Right kidney (tissue), 9 donors: ENCODE data around the gene HTR3D.
"Not testable (repeated sequence)": the region's sequence is repeated elsewhere in the genome, so short reads cannot be mapped to it uniquely, and the experiment has no call there.

Experiments used
- DNase-seq: peaks from one replicate; pipeline ENCODE4 v3.0.0-alpha.2; 2016
- long read RNA-seq, 8 donors: transcript quantifications; one replicate each; lab custom pipeline, GENCODE V29; 2026

HTR3D gene, protein sequence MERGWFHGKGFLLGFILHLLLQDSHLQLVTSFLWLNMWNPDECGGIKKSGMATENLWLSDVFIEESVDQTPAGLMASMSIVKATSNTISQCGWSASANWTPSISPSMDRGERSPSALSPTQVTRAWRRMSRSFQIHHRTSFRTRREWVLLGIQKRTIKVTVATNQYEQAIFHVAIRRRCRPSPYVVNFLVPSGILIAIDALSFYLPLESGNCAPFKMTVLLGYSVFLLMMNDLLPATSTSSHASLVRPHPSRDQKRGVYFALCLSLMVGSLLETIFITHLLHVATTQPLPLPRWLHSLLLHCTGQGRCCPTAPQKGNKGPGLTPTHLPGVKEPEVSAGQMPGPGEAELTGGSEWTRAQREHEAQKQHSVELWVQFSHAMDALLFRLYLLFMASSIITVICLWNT
- long read RNA-seq, donor 1: 0 reads
- long read RNA-seq, donor 2: 0 reads
- long read RNA-seq, donor 3: 0 reads
- long read RNA-seq, donor 4: 0 reads
- long read RNA-seq, donor 5: 0 reads
- long read RNA-seq, donor 6: 0 reads
- long read RNA-seq, donor 7: 0 reads
- long read RNA-seq, donor 8: 0 reads

DNA sequence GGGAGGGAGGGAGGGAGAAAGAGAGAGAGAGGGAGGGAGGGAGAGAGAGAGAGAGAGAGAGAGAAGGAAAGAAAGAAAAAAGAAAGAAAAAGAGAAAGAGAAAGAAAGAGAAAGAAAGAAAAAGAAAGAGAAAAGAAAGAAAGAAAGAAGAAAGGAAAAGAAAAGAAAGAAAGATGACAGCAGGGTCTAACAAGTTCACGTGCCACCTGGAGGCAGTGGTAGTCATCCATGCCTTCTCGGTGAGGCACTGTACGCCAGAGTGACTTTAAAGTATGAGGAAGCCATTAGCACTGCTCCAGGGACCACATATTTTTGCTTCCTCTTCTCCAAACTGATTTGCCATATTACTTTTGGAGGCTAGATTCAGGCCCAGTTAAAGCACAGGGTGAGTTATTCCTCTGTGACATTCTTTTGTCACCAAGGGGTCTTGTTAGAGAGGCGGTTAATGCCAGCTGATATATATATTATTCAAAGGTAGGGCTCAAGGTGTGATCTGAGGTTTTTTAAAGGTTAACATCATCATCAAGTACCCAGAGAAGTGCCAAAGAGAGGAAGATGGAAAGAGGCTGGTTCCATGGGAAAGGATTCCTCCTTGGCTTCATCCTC lies at the start of gene HTR3D:
HTR3D (plus strand) TSS at position 556 of the 606 bp plus-strand sequence; CDS start at position 556, 0 bp downstream.
- peak; percentile 25 for DNase-seq

DNA sequence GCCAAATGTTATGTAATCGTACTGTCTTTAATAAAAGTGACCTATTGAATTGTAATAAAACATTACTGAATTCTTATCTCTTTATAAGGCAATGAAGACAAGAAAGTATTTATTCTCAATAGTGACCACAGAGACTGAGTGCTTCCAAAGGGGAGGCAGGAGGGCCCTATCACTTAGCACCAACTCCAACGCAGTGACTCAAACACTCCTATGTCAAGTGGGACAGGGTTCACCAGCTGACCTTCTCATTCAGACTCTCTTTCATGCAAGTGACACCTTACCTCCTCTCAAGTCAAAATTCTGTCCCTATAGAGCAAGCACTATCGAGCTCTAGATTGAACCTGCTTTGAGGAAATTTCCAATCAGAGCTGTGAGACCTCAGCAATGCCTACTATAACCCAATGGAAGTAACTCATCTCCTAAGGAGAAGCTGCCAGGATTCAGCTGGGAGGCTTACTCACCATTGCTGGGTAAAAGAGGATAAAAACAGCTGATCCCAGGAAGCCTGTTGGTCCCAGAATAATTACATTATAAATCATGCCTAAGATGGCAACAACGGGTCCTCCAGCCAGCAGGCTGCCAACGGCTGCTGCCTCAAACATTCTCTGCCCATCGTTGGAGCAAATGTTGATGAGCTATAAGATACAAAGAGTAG lies 49.4 kb upstream of the HTR3D start:
- DNase-seq: no peak

DNA sequence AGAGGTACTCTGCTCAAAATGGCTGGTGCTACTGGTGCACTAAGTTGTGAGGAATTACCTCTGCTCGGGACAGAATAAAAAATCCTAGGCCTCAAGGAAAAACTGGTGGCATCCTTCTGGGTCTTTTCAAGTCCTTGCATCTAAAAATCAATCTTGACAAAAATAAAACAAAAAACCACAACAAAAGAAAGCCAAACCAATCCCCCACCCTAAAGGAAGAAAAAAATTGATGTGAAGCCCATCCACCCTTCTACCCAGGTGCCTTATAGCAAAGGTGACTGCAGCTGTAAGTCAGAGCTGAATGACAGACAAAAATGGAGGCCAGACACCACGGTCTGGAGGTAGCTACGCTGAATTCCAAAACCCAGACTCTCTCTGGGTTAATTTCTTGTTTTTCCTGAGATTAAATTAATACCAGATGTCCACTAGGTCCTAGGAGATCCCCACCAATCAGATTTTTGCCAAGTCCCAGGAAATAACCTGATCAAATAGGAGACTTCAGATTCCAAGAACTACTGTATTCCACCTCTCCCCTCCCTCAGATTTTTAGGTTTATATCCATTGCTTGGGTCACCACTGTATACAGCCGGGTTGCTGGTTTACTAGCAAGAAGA lies 47.3 kb upstream of the HTR3D start:
- no peak for DNase-seq

DNA sequence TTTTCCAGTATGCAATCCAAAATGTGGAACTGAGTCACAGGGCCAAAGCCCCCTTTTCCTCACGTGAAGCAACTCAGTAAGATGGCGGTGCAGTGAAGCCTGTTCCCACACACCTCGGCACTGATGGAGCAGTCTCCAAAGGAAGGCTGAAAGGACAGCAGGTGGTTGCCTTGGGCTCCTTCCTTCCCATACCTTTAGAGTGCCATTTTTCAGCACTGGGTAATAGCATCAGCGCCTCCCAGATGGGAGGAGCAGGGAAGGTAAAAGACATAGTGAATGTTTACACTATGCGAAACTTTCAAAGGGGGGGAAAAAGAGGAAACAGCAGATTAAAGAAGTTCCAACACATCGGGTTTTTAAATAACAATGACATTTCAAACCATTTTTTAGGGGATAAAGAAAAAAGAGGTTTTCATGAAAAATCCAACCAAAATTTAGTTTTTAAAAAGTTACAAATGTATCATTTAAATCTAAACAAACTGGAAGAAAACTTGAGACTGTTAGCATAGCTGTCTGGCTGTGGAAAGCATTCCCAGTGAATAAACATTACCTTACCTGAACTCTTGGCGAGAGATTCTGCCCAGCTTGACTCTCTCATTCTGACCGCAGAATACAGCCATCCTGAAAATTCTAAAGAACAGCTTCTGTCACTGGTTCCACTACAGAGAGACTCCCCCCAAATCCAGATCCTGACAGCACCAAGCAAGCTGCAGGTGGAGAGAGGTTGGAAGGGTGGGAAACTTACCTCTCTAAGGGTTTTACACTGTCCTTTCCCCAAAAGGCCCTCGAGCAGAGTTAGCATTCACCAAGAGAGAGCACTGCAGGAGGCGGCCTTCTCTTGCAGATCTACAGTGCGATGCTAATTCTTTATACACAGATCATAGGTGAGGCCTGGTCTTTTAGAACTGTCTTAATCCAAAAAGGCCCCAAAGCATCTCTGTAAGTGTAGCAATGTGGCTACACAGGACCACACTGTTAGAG lies 46.5 kb upstream of the HTR3D start:
- DNase-seq: no peak

DNA sequence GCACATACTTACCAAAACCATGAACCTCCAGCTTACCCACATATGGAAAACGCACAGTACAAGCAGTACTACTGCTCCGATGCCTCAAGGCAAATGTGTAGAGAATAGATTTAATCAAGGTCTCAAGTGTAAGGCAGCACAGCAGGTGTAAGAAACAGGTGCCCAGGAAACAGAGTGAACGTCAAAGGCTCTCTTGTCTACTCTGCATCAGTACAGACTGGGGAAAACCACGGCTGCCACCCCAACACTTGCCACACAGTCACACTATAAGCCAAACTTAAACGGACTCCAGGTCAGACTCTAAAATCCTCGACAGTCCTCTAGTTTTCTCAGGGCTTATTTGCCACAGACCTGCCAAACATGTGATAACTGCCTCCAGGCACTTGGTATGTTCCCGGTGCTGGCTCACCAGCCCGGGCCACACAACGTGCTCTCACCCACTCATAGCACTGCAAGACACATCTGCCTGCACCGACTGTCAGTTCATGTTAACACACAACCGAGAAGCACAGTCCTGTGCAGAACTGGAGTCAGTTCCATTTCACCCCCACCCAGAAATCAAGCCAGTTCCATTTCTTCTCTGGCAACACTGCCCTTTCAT lies 44.4 kb upstream of the HTR3D start:
- no peak for DNase-seq

DNA sequence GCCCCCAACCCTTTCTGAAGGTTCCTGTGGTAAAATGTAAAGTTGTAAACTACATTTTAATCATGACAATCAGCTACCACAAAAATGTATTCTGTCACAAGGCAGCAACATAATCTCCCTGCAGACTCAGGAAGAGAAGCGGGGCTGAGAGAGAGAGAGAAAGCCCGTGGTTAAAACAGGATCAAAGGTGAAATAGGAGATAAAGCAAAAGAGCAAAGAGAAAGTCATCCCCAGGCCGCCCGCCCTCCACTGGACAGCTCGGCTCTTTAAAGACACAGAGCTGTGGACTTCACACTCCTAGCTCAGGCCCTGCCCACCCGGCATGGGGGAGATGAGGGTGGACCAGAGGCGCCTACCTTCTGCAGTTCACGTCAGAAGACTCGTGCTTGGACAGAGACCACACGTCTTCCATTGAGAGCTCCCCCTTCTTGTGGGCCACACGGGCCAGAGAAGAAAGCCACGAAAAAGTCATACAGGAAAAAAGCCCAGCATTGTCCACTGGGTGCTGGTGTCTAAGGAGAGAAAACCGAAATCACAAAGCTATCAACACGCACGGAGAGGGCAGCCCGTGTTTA lies 43.2 kb upstream of the HTR3D start:
- DNase-seq: no peak

DNA sequence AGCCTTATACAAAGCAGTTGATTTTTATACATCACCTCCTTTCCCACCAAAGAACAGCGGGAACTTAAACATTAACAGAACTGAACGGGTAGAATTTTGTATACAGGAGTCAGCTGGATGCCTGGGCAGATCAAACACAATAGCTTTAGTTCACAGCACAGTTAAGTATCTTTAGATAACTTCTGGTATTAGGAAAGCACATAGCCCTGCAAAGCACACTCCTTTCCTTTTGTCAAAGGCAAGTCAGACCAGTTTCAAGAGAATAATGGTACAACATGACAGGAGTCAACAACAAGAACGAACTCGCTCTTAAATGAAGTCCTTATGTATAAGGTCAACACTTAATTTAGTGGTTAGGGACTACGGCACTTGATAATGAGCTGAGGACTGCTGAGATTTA lies 40.1 kb upstream of the HTR3D start:
- DNase-seq: no peak

DNA sequence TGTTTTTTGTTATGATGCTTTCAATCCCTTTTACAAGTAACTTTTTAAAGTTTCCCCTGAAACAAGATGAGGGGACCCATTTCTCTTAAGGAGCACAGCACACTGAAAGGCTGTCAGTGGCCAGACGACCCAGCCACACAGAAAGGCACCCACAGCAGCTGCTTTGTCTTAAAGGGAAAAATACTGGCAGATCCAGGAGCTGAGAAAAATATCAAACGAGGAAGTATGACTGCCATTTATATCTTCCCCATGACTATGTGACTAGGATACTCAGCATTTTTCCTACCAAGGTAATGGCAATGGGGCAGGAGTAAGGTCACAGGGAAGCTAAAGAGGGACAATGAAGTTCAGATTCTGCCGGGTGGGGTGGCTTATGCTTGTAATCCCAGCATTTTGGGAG lies 29.8 kb upstream of the HTR3D start:
- DNase-seq: no peak

DNA sequence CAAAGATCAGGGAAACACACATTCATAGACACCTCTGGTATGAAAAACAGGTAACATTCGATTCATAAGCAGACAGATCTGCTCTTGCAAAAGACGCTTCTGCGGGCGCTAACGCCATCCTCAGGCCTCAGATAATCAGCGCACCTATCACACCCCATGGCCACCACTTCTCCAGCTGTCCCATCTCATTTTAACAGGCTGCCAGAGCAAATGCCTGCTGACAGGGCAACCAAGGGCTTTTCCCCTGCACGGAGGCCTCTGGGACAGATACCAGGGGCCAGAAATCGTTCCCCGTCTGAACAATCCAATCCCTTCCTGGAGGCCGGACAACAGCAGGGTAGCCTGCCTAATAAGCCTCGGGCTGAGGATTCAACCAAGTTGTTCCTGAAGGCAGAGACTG lies 29.1 kb upstream of the HTR3D start:
- no peak for DNase-seq

DNA sequence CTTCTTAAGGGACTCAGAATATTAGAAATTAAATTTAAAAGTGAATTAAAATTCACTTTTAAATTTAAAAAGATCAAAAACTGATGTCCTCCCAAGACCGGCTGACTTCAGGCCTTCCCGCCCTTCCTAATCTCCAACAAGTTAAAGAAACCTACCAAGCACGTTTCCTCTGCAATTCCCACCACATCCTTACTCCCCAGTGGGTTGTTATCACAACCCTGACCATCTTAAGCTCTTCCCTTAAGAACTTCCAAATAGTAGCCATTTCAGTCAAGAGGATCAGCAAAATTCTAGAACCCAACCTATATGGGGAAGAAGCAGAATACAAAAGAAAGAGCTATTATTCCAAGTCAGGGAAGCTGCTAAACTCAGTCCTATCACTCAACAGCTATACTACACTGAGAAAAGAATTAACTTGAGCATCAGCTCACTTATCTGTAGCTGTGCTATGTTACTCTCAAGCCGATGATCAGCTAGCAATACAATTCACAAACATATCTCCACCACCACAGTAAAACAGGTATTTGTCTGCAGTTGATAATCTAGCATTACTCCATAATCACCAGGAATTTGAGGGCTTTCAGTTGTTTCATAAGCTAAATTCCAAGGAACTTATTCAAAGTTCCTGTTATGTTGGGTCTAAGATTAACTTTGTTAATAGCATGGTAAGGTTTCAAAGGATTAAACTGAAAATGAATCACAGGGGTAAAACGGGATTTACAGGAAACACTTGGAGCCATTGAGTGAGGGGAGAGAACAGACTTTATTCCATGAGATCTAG lies 28.2 kb upstream of the HTR3D start:
- DNase-seq: no peak

DNA sequence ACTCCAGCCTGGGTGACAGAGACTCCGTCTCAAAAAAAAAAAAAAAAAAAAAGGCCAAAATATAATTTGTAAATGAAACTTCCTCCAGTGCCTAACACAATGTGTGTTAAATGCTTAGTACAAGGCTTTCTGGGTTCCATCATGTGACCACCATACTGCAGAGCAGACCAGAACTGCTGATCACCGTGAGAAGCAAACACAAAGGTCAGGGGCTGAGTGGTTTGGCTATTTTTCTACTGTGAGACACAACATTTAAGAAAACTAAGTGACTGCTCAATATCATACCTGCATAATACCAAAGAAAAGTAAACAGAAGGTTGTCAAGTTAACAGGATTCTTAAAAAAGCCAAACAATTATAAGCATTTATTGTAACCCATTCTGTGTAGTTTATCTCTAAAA lies 27.1 kb upstream of the HTR3D start:
- no peak for DNase-seq

DNA sequence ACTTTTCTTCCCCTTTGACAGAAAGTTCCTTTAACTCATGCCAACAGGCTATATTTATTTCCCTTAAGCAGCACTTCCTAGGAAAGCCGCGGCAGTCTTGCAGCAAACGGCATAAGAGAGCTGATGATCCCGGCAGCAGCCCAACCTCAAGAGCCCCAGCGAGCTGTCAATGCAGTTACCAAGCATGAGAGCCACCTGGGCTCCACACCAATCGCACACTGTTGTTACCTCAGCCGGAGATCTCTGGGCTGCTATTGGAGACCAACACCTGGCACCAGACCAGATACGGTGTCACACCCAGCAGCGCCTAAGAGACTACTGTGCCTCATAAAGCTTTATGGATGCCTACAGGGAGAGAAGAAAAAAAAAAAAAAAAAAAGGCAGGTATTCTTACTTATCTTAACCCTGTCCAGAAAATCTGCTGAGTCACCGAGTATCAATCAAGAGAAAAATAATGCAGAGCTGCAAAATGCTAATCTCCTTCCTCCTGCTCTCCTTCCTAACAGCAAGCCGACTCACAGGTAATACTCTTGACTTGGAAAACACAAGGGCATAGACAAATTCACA lies 25.5 kb upstream of the HTR3D start:
- DNase-seq: peak; percentile 25

DNA sequence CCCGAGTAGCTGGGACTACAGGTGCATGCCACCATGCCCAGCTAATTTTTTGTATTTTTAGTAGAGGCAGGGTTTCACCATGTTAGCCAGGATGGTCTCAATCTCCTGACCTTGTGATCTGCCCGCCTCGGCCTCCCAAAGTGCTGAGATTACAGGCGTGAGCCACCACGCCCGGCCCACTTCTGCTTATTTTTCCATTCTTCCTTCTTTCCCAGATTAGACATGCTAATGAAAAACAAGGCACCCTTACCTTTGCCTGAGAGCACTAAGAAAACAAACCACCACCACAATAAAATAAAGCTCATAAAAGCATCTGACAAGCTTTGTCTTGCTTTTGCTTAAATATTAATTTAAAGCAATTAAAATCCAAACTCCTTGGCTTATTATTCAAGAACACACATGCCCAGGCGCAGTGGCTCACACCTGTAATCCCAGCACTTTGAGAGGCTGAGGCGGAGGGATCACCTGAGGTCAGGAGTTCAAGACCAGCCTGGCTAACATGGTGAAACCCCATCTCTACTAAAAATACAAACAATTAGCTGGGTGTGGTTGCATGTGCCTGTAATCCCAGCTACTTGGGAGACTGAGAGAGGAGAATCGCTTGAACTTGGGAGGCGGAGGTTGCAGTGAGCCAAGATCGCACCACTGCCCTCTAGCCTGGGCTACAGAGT lies 24.3 kb upstream of the HTR3D start:
- not testable (repeated sequence) for DNase-seq

DNA sequence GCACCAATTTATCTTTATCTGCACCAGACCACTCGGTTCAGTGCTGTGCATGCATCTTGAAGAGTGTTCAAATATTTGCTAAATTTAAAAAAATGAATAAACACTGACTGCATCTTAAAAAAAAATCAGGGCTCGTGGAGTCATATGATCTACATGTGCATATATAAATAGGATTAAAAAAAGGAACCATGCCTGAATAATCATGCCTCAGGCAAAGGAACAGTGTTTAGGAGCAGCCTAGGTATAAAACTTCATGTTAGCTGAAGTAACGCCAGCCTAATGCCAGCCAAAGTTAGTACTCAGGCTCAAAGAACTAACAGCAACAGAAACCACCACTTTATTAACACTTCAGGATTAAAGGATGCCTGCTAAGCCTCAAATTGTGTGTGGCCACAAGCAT lies 23.4 kb upstream of the HTR3D start:
- no peak for DNase-seq

DNA sequence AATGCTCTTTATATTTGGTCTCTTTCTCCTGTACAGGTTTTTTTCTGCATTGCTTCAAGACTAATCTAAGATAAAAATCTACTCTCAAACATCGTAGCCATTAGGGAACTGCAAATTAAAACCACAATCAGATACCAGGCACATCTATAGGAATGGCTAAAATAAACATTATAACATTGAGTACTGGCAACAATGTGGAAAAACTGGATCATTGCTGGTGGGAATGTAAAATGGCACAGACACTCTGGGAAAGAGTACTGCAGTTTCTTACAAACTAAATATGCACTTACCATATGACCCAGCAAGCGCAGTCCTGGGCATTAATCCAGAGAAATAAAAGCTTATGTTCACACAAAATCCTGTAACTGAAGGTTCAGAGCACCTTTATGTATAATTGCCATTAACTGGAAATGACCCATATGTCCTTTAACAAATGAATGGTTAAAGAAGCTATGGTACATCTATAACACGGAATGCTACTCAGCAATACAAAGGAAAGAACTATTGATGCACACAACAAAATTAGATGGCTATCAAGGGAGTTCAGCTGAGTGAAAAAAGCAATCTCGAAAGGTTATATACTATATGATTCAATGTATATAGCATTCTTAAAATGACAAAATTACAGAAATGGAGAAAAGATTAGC lies 20.2 kb upstream of the HTR3D start:
- no peak for DNase-seq

DNA sequence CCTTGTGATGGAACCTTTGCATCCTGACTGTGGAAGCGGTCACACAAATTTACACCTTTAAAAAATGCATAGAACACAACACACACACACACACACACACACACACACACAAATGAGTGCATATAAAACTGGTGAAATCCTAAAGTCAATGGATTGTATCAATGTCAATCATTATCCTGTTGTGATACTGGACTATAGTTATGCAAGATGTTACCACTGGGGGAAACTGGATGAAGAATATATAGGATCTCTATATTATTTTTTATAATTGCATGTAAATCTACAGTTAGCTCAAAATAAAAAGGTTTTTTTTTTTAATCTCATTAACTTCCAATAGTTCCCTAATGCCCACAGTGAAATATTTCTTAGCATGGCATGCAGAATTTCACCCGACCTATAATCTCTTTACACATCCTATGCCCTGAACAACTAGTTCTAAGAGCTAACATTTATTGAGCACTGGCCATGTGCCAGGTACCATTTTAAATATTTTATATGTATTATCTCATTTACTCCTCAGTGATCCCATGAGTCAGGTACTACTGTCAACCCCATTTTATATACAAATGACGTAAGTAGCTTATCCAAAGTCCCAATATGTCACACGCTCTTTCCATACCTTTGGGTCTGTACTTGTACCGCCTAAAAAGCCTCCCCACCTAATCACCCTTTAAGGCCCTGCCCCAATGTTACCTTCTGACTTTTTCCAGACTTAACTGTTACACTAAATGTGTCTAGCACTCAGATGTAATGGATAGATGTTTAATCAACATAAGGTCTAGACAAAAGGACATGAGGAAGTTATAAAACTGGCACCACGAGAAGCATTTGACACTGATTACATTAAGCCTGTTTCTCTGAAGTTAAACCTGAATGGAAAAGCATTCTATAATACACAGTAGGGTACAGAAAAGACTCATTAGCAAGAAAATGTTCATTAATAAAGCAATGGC lies 19.3 kb upstream of the HTR3D start:
- DNase-seq: no peak

DNA sequence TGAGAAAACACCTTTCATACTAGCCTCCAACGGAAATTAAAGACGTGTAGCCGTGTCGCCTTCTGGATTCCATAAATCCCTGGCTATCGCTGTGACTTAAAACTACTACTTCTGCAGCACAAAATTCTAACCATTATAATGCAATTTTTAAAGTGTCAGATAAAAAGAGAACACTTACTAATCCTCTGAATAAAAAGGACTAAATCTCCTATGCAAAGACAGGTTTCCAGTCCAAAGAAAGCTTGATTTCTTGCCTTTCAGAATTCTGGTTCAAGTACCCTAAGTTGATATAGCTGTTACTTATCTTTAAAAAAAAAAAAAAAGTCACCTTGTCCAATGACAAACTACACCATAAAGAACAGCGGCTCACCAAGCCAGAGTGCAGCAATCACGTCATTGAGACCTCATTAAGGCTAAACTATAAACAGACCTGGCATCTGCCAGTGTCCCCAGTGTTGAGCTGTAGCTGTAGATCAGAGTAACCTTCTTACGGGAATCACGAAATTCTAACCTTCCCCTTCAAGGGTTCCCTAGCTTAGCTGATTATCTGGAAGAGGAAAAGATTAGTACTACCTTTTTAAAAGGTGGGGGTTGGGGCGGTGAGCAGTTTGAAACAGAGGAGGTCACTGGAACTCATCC lies 16.0 kb upstream of the HTR3D start:
- DNase-seq: peak; percentile 14
